ENCODE data around the gene NOX3. TPM values are rescaled to one million over a fixed set of nuclear protein-coding genes. Genes with fewer than 3 reads are reported as not detected.
"Not testable (repeated sequence)": the region's sequence is repeated elsewhere in the genome, so short reads cannot be mapped to it uniquely, and the experiment has no call there.

NOX3 gene
- total RNA-seq, 3 donors from 2014 or later, result not detected

DNA sequence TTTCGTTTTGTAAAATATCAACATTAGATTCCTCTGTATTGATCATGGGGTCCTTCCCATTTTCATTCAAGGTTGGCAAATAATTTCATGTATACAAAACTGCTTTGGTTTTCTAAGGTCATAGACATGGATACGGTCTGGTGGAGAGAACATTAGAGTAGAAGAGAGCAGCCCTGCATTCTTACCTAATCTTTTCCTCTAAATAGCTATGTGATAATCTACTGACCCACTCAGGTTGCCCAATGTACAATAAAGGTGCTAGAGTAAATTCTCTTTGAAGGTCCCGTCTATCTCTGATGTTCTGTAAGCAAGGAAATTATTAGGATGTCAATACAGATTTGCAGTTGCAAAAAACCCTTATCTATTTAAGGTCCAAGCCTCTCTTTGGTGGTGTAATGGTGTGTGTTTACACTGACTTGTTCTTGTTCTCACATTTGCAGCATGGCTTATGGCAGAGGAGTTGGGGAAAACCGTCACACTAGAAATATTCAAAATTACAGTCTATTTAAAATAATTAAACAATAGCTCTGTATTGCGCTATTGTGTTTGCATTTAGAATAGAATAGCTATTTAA is 31.2 kb upstream of the NOX3 start:
- no peak for ATAC-seq
- Mint-ChIP-seq H3K4me3 (no peak overlapping the region), H3K4me1 (ENCODE audit: low read depth) (no peaks in the 10 kb centered on the region), H3K36me3 (ENCODE audit: insufficient read depth) (no peaks in the 10 kb centered on the region), H3K9me3 (no peaks in the 10 kb centered on the region), H3K27me3 (ENCODE audit: low read depth) (no peaks in the 10 kb centered on the region)
- DNase-seq, result no peak

DNA sequence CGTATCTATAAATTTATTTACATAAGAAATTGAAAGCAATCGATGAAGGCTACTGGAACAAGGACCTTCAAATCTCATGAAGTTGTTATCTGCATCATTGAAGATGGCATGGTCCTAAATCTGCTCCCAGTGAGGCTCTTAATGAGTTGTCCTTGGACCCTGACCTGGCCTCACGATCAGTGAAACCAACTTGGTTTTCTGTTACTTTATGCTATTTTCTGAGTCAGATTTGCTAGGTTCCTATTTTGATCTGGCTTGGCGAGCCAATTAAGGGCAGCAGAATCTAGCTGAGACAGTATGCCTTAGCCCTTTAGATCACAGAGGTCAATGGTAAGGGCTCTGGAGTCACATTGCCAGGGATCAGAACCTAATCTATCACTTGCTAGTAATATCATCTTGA is 30.1 kb upstream of the NOX3 start:
- no peaks in the 10 kb centered on the region for H3K9me3 Mint-ChIP-seq
- H3K4me3 Mint-ChIP-seq, result no peak overlapping the region
- no peaks in the 10 kb centered on the region for H3K36me3 Mint-ChIP-seq (ENCODE audit: insufficient read depth)
- H3K27me3 Mint-ChIP-seq (ENCODE audit: low read depth), result no peaks in the 10 kb centered on the region
- DNase-seq, result no peak
- ATAC-seq, result no peak
- H3K4me1 Mint-ChIP-seq (ENCODE audit: low read depth), result no peaks in the 10 kb centered on the region

DNA sequence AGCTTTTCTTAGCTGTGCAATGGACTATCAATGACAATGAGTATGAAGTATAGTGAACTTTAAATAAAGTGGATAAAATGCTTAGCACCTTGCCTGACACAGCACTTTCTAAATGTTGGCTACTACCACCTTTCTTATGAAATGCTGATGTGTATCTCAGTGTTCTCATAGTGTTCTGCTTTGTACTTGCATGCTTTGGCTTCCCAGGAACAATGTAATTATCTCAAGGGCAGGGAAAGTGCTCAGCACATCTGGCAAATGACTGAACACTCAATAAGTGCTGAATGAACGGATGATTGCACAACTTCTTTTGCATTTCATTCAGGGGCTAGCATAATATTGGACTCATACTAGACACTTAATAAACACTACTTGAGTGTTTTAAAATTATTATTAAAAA is 28.2 kb upstream of the NOX3 start:
- no peak overlapping the region for H3K4me3 Mint-ChIP-seq
- DNase-seq, result no peak
- H3K36me3 Mint-ChIP-seq (ENCODE audit: insufficient read depth), result no peaks in the 10 kb centered on the region
- H3K9me3 Mint-ChIP-seq, result no peaks in the 10 kb centered on the region
- no peaks in the 10 kb centered on the region for H3K27me3 Mint-ChIP-seq (ENCODE audit: low read depth)
- no peak for ATAC-seq
- peaks cover 2% of the 10 kb centered on the region for H3K4me1 Mint-ChIP-seq (ENCODE audit: low read depth)

DNA sequence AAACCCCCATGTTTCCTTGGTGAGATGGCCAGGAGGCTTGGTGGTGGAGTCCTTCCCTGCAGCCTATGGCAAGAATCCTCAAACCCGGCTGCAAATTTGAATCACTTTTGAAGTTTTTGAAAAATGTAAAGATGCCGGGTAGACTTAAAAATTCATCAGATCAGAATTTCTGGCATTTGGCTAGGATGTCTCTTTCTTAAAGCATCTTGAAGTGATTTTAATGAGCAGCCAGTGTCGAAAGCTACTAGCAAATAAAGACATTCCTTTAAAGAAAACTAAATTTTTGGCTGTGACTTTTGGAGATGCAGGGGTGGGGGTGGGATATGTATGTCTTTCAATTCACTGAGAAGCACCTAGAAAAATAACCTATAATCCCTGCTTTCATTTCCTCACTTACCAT is 25.6 kb upstream of the NOX3 start:
- H3K9me3 Mint-ChIP-seq, result no peaks in the 10 kb centered on the region
- no peak for DNase-seq
- ATAC-seq, result no peak
- no peaks in the 10 kb centered on the region for H3K27me3 Mint-ChIP-seq (ENCODE audit: low read depth)
- H3K4me1 Mint-ChIP-seq (ENCODE audit: low read depth), result peaks cover 2% of the 10 kb centered on the region
- no peak overlapping the region for H3K4me3 Mint-ChIP-seq
- H3K36me3 Mint-ChIP-seq (ENCODE audit: insufficient read depth), result no peaks in the 10 kb centered on the region

DNA sequence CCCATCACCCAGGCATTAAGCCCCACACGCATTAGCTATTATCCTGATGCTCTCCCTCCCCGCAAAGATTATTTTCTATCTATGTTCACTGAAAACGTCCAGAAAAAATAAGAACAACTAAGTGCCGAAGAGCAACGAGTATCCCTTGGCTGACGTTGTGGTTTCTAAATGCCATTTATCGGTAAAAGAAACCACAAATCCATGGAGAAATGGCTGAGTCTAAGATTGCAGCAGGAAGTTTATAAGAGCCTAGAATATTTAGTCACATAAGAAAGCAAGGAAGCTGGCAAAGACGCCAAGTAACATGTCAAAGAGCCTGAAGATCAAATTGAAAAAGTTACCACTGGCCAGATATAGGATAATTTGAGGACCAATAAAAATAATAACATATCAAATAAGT is 18.1 kb upstream of the NOX3 start:
- peaks cover 2% of the 10 kb centered on the region for H3K27me3 Mint-ChIP-seq (ENCODE audit: low read depth)
- DNase-seq (no peak), ATAC-seq (no peak)
- no peaks in the 10 kb centered on the region for H3K4me1 Mint-ChIP-seq (ENCODE audit: low read depth)
- no peaks in the 10 kb centered on the region for H3K36me3 Mint-ChIP-seq (ENCODE audit: insufficient read depth)
- peaks cover 13% of the 10 kb centered on the region for H3K9me3 Mint-ChIP-seq
- H3K4me3 Mint-ChIP-seq, result no peak overlapping the region

DNA sequence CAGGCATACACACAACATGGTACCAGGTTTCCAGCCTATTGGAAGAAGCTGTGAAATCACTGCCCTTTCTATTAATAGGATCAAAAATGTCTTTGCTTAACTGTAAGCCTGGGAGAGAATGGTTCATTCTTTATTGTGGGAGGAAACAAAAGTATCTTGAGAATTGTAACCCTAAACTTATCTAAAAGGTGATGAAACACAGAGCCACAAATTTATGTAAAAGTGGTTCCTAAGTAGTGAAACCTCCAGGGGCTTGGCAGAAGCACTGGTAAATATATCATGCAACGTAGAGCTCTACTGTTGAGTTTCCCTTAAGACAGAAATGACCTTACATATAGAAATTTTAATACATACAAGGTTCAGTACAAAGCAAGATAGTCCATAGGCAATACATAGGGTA is 17.2 kb upstream of the NOX3 start:
- peaks cover 2% of the 10 kb centered on the region for H3K27me3 Mint-ChIP-seq (ENCODE audit: low read depth)
- peaks cover 13% of the 10 kb centered on the region for H3K9me3 Mint-ChIP-seq
- H3K4me3 Mint-ChIP-seq, result no peak overlapping the region
- ATAC-seq (no peak), DNase-seq (no peak)
- H3K4me1 Mint-ChIP-seq (ENCODE audit: low read depth), result no peaks in the 10 kb centered on the region
- H3K36me3 Mint-ChIP-seq (ENCODE audit: insufficient read depth), result no peaks in the 10 kb centered on the region

DNA sequence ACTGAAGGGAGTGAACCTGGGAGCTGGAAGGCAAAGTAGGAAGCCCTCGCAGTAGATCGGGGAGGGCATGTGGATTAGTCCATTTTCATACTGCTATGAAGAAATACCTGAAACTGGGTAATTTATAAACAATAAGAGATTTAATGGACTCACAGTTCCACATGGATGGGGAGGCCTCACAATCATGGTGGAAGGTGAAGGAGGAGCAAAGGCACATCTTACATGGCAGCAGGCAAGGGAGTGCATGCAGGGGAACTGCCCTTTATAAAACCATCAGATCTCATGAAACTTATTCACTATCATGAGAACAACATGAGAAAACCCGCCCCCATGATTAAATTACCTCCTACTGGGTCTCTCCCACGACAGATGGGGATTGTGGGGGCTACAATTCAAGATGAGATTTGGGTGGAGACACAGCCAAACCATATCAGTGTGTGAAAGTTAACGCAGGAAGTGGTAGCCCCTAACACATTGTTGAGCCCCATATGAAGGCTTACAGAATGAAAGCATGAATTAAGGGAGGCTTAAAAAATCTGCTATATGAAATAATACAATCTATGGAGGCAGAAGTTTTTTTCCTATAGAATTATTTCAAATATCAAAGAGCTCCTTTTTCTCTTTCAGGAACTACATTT is 15.5 kb upstream of the NOX3 start:
- H3K27me3 Mint-ChIP-seq (ENCODE audit: low read depth), result not testable (repeated sequence)
- peaks cover 19% of the 10 kb centered on the region for H3K9me3 Mint-ChIP-seq

DNA sequence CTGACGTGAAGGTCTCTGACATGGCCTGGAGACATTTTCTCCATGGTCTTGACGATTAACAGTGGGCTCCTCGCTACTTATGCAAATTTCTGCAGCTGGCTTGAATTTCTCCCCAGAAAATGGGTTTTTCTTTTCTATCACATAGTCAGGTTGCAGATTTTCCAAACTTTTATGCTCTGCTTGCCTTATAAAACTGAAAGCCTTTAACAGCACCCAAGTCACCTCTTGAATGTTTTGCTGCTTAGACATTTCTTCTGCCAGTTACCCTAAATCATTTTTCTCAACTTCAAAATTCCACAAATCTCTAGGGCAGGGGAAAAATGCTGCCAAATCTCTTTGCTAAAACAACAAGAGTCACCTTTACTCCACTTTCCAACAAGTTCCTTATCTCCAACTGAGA is 12.9 kb upstream of the NOX3 start:
- not testable (repeated sequence) for H3K4me1 Mint-ChIP-seq (ENCODE audit: low read depth); DNase-seq; H3K4me3 Mint-ChIP-seq; H3K36me3 Mint-ChIP-seq (ENCODE audit: insufficient read depth); H3K27me3 Mint-ChIP-seq (ENCODE audit: low read depth); ATAC-seq
- H3K9me3 Mint-ChIP-seq, result peaks cover 28% of the 10 kb centered on the region

More for the DNA sequence above, 15.5 kb upstream of the NOX3 start:
- not testable (repeated sequence) for H3K36me3 Mint-ChIP-seq (ENCODE audit: insufficient read depth); H3K4me1 Mint-ChIP-seq (ENCODE audit: low read depth); H3K4me3 Mint-ChIP-seq; DNase-seq; ATAC-seq

DNA sequence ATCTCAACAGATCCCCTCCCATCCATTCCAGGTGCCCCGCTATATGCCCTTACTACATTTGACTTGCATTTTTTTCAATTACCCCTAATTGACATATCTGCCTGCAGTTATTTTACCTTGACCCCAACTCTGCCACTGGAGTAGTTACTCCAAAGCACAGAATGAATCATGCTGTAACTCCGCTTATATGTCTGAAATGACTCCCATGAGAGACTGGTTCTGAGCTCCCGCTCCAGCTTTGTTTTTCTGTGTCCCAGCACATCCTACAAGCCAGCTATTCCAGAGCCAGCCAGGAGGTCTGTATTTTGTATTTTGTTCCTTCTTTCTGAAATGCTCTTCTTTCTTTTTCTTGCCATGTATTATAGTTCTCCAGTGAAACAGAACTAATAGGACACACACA is 10.9 kb upstream of the NOX3 start:
- DNase-seq (no peak), ATAC-seq (no peak)
- Mint-ChIP-seq H3K4me1 (ENCODE audit: low read depth) (no peaks in the 10 kb centered on the region), H3K4me3 (no peak overlapping the region), H3K27me3 (ENCODE audit: low read depth) (peaks cover 4% of the 10 kb centered on the region), H3K36me3 (ENCODE audit: insufficient read depth) (no peaks in the 10 kb centered on the region), H3K9me3 (peaks cover 28% of the 10 kb centered on the region)

DNA sequence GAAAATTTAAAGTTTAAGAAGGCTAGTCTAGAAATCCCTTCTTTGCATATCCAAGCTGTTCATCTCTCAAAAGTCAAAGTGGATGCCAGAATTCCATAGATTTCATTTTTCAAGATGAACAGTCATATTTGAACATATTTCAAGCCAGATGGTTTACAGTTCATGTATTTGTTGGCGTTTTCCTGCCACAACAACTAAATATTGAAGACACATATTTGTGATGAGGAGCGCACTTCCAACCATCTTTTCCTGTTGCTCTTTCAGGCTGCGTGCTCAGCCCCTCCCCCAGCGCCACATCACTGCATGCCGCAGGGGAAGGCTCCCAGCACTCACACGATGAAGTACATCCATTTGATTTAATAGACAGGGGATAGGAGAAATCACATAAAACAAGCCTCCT is 5.9 kb upstream of the NOX3 start:
- ATAC-seq (no peak), DNase-seq (no peak)
- peaks cover 3% of the 10 kb centered on the region for H3K4me1 Mint-ChIP-seq (ENCODE audit: low read depth)
- no peaks in the 10 kb centered on the region for H3K36me3 Mint-ChIP-seq (ENCODE audit: insufficient read depth)
- H3K4me3 Mint-ChIP-seq, result no peak overlapping the region
- peaks cover 9% of the 10 kb centered on the region for H3K9me3 Mint-ChIP-seq
- peaks cover 2% of the 10 kb centered on the region for H3K27me3 Mint-ChIP-seq (ENCODE audit: low read depth)

DNA sequence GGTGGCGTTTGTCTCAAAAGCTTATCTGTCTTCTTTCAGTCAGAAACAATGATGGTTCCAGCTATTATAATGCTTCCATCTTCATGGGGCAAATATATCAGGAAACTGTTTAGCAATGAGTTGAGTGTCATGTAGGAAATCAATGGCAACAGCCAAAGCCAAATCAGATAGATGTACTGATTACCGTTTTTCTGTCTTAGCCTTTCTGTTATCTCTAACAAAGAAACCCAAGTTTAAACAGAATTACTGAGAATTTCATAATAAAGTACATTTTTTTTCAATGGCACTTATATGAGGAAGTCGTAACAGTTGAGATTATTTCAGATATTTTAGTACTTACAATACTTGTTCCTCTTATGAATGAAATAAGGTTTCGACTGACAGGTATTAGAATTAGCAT is 1.2 kb downstream of the NOX3 start:
- no peak for DNase-seq
- no peaks in the 10 kb centered on the region for H3K9me3 Mint-ChIP-seq
- H3K4me1 Mint-ChIP-seq (ENCODE audit: low read depth), result no peaks in the 10 kb centered on the region
- no peaks in the 10 kb centered on the region for H3K36me3 Mint-ChIP-seq (ENCODE audit: insufficient read depth)
- ATAC-seq, result no peak
- H3K4me3 Mint-ChIP-seq, result no peak overlapping the region
- peaks cover 6% of the 10 kb centered on the region for H3K27me3 Mint-ChIP-seq (ENCODE audit: low read depth)

DNA sequence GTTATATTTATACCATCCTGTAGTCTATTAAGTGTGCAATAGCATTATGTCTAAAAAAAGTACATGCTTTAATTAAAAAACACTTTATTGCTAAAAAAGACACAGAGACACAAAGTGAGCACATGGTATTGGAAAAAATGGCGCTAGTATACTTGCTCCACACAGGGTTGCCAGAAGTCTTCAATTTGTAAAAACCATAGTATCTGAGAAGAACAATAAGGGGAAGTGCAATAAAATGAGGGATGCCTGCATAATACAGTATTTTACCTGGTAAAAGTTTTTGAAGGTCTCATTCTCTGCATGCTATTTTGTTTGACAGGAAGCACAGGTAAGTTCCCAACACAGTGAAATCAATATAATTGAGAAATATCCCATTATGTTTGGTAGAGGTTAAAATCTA is 1.6 kb downstream of the NOX3 start:
- DNase-seq, result no peak
- Mint-ChIP-seq H3K36me3 (ENCODE audit: insufficient read depth) (no peaks in the 10 kb centered on the region), H3K9me3 (no peaks in the 10 kb centered on the region)

DNA sequence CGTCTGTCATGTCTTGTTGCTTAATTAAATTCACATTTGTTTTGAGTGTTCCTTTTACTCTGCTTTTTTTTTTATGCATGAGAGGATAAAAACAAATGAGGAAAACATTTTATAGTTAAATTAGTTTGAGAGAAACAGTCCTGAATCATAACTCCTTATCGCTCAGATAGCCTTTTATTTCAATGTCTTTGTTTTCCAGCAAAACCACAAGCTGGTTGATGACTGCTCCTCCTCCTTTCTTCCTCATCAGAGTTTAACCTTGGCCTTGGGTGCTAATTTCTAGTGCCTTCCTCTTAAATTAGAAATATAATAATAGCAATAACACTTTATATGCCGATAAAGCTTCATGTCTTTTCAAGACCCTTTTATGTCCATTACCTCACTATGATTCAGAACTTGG is 3.1 kb downstream of the NOX3 start:
- DNase-seq, result no peak
- Mint-ChIP-seq H3K36me3 (ENCODE audit: insufficient read depth) (no peaks in the 10 kb centered on the region), H3K9me3 (no peaks in the 10 kb centered on the region), H3K4me1 (ENCODE audit: low read depth) (no peaks in the 10 kb centered on the region), H3K4me3 (no peak overlapping the region), H3K27me3 (ENCODE audit: low read depth) (peaks cover 10% of the 10 kb centered on the region)
- ATAC-seq, result no peak

More for the DNA sequence above, 1.6 kb downstream of the NOX3 start:
- H3K27me3 Mint-ChIP-seq (ENCODE audit: low read depth), result peaks cover 10% of the 10 kb centered on the region
- no peak overlapping the region for H3K4me3 Mint-ChIP-seq
- H3K4me1 Mint-ChIP-seq (ENCODE audit: low read depth), result no peaks in the 10 kb centered on the region
- no peak for ATAC-seq

DNA sequence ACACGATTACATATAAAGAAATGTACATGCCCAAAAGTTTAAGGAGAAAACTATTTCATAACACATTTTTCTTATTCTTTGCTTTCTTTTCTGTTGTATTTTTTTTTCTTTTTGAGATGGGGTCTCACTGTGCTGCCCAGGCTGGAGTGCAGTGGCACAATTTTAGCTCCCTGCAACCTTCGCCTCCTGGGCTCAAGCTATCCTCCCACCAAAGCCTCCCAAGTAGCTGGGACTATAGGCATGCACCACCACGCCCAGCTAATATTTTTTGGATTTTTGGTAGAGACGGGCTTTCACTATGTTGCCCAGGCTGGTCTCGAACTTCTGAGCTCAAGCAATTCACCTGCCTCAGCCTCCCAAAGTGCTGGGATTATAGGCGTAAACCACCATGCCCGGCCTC is 4.1 kb downstream of the NOX3 start:
- H3K36me3 Mint-ChIP-seq (ENCODE audit: insufficient read depth); DNase-seq; H3K4me3 Mint-ChIP-seq; ATAC-seq; H3K4me1 Mint-ChIP-seq (ENCODE audit: low read depth); H3K9me3 Mint-ChIP-seq: not testable (repeated sequence)
- H3K27me3 Mint-ChIP-seq (ENCODE audit: low read depth), result peaks cover 10% of the 10 kb centered on the region

DNA sequence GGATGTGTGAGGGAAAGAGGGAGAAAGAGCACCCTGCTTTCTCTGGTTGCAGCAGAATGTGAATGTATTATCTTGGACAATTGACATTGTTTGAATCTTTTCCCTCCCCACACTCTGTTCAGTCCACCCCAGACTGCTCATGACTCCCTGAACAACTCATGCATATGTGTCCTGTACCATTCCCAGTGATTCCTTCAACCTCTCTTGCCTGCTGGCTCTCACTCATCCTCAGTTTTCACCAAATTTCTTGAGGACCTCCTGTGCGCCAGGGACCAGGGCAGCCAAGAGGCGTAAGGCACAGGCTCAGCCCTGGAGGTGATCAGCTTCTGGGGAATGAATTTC is 5.4 kb downstream of the NOX3 start:
- DNase-seq (no peak), ATAC-seq (no peak)
- H3K36me3 Mint-ChIP-seq (ENCODE audit: insufficient read depth), result no peaks in the 10 kb centered on the region
- H3K4me1 Mint-ChIP-seq (ENCODE audit: low read depth), result peaks cover under 1% of the 10 kb centered on the region
- no peaks in the 10 kb centered on the region for H3K9me3 Mint-ChIP-seq
- H3K27me3 Mint-ChIP-seq (ENCODE audit: low read depth), result peaks cover 6% of the 10 kb centered on the region
- no peak overlapping the region for H3K4me3 Mint-ChIP-seq
